Activated CD4-positive, alpha-beta T cell treated with anti-CD3 and anti-CD28 coated beads, Interleukin-2, Interleukin-4, amounts not matched to agents 100 ng/mL and 50 ng/mL, durations not matched to agents 16 hours and 8 hours (primary cell): ENCODE measurements around the gene ZFP30.

ENCODE experiments used
- DNase-seq: peaks from one replicate; pipeline ENCODE4 v3.0.0-alpha.2; 2020; ENCODE audit warnings: low spot score

The ZFP30 gene

GRCh38 chr19:37564624-37565369 is 90.5 kb downstream of the ZFP30 start:
- DNase-seq, result no peak
